GM18907 (cell line): ENCODE results near the gene ROM1.
A peak's percentile ranks its signal among the peaks of the same experiment; 100 is the strongest.
"Not testable (repeated sequence)": the region's sequence is repeated elsewhere in the genome, so short reads cannot be mapped to it uniquely, and the experiment has no call there.

ENCODE experiments used
- ATAC-seq: cut with Tn5 transposase; IDR thresholded peaks from one replicate; pipeline ENCODE4 v1.9.1; 2021; ENCODE audit warnings: mild to moderate bottlenecking, moderate library complexity; ENCODE audit not compliant: unreplicated experiment

Gene ROM1

GRCh38 chr11:62607714-62608113, 5.3 kb upstream of the ROM1 start:
- ATAC-seq = no peak

GRCh38 chr11:62608776-62609175, 4.3 kb upstream of the ROM1 start:
- ATAC-seq = no peak

GRCh38 chr11:62610403-62610802, 2.7 kb upstream of the ROM1 start:
- ATAC-seq = no peak

GRCh38 chr11:62610814-62611704, 2.0 kb upstream of the ROM1 start:
- no peak for ATAC-seq

- peak; percentile 2 for ATAC-seq
Measured at GRCh38 chr11:62611705-62612365, 1.2 kb upstream of the ROM1 start.

GRCh38 chr11:62613291-62613778, 278 bp downstream of the ROM1 start:
- ATAC-seq = peak; percentile 2

- ATAC-seq = no peak
Measured at GRCh38 chr11:62614275-62614674, 1.2 kb downstream of the ROM1 start.

- no peak for ATAC-seq
Measured at GRCh38 chr11:62615521-62615920, 2.5 kb downstream of the ROM1 start.

- not testable (repeated sequence) for ATAC-seq
Measured at GRCh38 chr11:62616957-62617356, 3.9 kb downstream of the ROM1 start.

- ATAC-seq = no peak
Measured at GRCh38 chr11:62621027-62621566, 8.0 kb downstream of the ROM1 start.

GRCh38 chr11:62621567-62622470, 8.8 kb downstream of the ROM1 start, which contains the start of gene B3GAT3:
TSS of gene B3GAT3 (minus strand) at chr11:62621986. CDS start at chr11:62621947, 39 bp downstream.
- peak; percentile 91 for ATAC-seq

- ATAC-seq = no peak
Measured at GRCh38 chr11:62622476-62623089, 9.5 kb downstream of the ROM1 start.

GRCh38 chr11:62627713-62628112, 14.7 kb downstream of the ROM1 start:
- no peak for ATAC-seq

- ATAC-seq = no peak
Measured at GRCh38 chr11:62632492-62632891, 19.4 kb downstream of the ROM1 start.

- no peak for ATAC-seq
Measured at GRCh38 chr11:62644220-62644619, 31.2 kb downstream of the ROM1 start.

- no peak for ATAC-seq
Measured at GRCh38 chr11:62645671-62645945, 32.6 kb downstream of the ROM1 start.

GRCh38 chr11:62645946-62646824, 33.1 kb downstream of the ROM1 start, which contains the start of gene GANAB:
TSS of gene GANAB (minus strand) at chr11:62646613. CDS start at chr11:62646599, 14 bp downstream.
- peak; percentile 87 for ATAC-seq

GRCh38 chr11:62646825-62647608, 34.0 kb downstream of the ROM1 start:
- ATAC-seq = peak; percentile 1
